ENCODE results near the gene COL4A6.

Gene COL4A6

GRCh38 chrX:108396986-108397385 is 41.2 kb downstream of the COL4A6 start:
- Histone ChIP-seq H3K27ac (ENCODE audit: extremely low read depth, low read depth, low read length) (no peak overlapping the region), H3K4me1 (ENCODE audit: control insufficient read depth, insufficient read depth, low read length) (peaks cover 10% of the 10 kb centered on the region), H3K4me3 (ENCODE audit: low read depth, low read length) (no peak overlapping the region), H3K36me3 (ENCODE audit: control insufficient read depth in 2 of 2, insufficient read depth in 1 of 2, low read length in 2 of 2) (no peaks in the 10 kb centered on the region), H3K9me3 (ENCODE audit: control insufficient read depth, insufficient read depth, low read depth, low read length) (no peaks in the 10 kb centered on the region)
- TF ChIP-seq ZNF660 (tag by site-specific recombination; IDR thresholded peaks at IDR 0.05) (no peak), ZNF513 (tag by site-specific recombination; IDR thresholded peaks at IDR 0.05) (no peak), ZNF677 (tag by site-specific recombination; IDR thresholded peaks at IDR 0.05) (no peak), KLF9 (tag by site-specific recombination; IDR thresholded peaks at IDR 0.05; ENCODE audit: low read depth) (no peak), ZNF114 (tag by site-specific recombination; IDR thresholded peaks at IDR 0.05) (no peak), ZNF221 (tag by site-specific recombination; IDR thresholded peaks at IDR 0.05; ENCODE audit: borderline replicate concordance) (no peak), ZNF248 (tag by site-specific recombination; IDR thresholded peaks at IDR 0.05) (no peak)
- TF ChIP-seq, protein P1, sequence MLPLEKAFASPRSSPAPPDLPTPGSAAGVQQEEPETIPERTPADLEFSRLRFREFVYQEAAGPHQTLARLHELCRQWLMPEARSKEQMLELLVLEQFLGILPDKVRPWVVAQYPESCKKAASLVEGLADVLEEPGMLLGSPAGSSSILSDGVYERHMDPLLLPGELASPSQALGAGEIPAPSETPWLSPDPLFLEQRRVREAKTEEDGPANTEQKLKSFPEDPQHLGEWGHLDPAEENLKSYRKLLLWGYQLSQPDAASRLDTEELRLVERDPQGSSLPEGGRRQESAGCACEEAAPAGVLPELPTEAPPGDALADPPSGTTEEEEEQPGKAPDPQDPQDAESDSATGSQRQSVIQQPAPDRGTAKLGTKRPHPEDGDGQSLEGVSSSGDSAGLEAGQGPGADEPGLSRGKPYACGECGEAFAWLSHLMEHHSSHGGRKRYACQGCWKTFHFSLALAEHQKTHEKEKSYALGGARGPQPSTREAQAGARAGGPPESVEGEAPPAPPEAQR (tag by site-specific recombination; IDR thresholded peaks at IDR 0.05) = no peak
- TF ChIP-seq, protein P2, sequence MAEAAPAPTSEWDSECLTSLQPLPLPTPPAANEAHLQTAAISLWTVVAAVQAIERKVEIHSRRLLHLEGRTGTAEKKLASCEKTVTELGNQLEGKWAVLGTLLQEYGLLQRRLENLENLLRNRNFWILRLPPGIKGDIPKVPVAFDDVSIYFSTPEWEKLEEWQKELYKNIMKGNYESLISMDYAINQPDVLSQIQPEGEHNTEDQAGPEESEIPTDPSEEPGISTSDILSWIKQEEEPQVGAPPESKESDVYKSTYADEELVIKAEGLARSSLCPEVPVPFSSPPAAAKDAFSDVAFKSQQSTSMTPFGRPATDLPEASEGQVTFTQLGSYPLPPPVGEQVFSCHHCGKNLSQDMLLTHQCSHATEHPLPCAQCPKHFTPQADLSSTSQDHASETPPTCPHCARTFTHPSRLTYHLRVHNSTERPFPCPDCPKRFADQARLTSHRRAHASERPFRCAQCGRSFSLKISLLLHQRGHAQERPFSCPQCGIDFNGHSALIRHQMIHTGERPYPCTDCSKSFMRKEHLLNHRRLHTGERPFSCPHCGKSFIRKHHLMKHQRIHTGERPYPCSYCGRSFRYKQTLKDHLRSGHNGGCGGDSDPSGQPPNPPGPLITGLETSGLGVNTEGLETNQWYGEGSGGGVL (tag by site-specific recombination; IDR thresholded peaks at IDR 0.05) = no peak
- TF ChIP-seq, protein P3, sequence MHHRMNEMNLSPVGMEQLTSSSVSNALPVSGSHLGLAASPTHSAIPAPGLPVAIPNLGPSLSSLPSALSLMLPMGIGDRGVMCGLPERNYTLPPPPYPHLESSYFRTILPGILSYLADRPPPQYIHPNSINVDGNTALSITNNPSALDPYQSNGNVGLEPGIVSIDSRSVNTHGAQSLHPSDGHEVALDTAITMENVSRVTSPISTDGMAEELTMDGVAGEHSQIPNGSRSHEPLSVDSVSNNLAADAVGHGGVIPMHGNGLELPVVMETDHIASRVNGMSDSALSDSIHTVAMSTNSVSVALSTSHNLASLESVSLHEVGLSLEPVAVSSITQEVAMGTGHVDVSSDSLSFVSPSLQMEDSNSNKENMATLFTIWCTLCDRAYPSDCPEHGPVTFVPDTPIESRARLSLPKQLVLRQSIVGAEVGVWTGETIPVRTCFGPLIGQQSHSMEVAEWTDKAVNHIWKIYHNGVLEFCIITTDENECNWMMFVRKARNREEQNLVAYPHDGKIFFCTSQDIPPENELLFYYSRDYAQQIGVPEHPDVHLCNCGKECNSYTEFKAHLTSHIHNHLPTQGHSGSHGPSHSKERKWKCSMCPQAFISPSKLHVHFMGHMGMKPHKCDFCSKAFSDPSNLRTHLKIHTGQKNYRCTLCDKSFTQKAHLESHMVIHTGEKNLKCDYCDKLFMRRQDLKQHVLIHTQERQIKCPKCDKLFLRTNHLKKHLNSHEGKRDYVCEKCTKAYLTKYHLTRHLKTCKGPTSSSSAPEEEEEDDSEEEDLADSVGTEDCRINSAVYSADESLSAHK (tag by site-specific recombination; IDR thresholded peaks at IDR 0.05) = no peak
- TF ChIP-seq, protein P4, sequence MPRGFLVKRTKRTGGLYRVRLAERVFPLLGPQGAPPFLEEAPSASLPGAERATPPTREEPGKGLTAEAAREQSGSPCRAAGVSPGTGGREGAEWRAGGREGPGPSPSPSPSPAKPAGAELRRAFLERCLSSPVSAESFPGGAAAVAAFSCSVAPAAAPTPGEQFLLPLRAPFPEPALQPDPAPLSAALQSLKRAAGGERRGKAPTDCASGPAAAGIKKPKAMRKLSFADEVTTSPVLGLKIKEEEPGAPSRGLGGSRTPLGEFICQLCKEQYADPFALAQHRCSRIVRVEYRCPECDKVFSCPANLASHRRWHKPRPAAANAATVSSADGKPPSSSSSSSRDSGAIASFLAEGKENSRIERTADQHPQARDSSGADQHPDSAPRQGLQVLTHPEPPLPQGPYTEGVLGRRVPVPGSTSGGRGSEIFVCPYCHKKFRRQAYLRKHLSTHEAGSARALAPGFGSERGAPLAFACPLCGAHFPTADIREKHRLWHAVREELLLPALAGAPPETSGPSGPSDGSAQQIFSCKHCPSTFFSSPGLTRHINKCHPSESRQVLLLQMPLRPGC (tag by site-specific recombination; IDR thresholded peaks at IDR 0.05) = no peak
- TF ChIP-seq, protein P5, sequence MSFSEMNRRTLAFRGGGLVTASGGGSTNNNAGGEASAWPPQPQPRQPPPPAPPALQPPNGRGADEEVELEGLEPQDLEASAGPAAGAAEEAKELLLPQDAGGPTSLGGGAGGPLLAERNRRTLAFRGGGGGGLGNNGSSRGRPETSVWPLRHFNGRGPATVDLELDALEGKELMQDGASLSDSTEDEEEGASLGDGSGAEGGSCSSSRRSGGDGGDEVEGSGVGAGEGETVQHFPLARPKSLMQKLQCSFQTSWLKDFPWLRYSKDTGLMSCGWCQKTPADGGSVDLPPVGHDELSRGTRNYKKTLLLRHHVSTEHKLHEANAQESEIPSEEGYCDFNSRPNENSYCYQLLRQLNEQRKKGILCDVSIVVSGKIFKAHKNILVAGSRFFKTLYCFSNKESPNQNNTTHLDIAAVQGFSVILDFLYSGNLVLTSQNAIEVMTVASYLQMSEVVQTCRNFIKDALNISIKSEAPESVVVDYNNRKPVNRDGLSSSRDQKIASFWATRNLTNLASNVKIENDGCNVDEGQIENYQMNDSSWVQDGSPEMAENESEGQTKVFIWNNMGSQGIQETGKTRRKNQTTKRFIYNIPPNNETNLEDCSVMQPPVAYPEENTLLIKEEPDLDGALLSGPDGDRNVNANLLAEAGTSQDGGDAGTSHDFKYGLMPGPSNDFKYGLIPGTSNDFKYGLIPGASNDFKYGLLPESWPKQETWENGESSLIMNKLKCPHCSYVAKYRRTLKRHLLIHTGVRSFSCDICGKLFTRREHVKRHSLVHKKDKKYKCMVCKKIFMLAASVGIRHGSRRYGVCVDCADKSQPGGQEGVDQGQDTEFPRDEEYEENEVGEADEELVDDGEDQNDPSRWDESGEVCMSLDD (tag by site-specific recombination; IDR thresholded peaks at IDR 0.05) = no peak
- POLR2A ChIA-PET = no interaction called here
- CTCF ChIA-PET = interaction anchor here (1.0 to 1.4 kb wide), 2 partner anchors 23 to 172 kb away, joined by 3 to 4 read pairs; no protein-coding TSS in a partner anchor
